COLO668 (cell line): ENCODE measurements around the gene CAPRIN2.

Source experiments
- DNase-seq: peaks from one replicate; lab custom pipeline; 2025; ENCODE audit not compliant: unreplicated experiment; lab: John Stamatoyannopoulos, UW

The CAPRIN2 gene, protein sequence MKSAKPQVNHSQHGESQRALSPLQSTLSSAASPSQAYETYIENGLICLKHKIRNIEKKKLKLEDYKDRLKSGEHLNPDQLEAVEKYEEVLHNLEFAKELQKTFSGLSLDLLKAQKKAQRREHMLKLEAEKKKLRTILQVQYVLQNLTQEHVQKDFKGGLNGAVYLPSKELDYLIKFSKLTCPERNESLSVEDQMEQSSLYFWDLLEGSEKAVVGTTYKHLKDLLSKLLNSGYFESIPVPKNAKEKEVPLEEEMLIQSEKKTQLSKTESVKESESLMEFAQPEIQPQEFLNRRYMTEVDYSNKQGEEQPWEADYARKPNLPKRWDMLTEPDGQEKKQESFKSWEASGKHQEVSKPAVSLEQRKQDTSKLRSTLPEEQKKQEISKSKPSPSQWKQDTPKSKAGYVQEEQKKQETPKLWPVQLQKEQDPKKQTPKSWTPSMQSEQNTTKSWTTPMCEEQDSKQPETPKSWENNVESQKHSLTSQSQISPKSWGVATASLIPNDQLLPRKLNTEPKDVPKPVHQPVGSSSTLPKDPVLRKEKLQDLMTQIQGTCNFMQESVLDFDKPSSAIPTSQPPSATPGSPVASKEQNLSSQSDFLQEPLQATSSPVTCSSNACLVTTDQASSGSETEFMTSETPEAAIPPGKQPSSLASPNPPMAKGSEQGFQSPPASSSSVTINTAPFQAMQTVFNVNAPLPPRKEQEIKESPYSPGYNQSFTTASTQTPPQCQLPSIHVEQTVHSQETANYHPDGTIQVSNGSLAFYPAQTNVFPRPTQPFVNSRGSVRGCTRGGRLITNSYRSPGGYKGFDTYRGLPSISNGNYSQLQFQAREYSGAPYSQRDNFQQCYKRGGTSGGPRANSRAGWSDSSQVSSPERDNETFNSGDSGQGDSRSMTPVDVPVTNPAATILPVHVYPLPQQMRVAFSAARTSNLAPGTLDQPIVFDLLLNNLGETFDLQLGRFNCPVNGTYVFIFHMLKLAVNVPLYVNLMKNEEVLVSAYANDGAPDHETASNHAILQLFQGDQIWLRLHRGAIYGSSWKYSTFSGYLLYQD

GRCh38 chr12:30754750-30755394 is at the start of gene CAPRIN2:
TSS of gene CAPRIN2 (minus strand) at chr12:30754951. CDS start at chr12:30753520, 1,431 bp downstream.
- DNase-seq: peak; percentile 96

- no peak for DNase-seq
Observed at GRCh38 chr12:30797689-30798088, 42.9 kb upstream of the CAPRIN2 start.

DNA sequence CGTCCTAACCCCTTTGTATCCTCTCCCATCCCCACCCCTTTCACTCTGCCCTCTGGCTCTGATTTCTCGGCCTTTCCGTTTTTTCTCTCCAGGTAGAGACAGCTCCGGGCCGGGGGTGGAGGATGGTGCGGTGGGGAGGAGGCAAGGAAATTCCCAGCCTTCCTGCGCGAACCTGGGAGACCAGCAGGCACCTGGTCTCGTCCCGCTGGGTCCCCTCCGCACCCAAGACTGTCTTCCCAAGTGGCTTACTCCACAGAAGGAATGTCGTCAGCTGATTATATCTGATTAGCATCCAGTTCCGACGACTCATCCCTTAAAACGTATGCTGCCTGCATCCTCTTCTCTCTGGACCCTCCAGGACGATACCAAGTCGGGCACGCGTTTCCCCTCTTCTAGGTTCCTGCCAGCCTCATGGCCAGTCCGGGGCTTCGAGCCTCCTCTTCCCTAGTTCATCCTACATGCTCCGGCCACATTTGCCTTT is 42.2 kb upstream of the CAPRIN2 start:
- peak; percentile 4 for DNase-seq

GRCh38 chr12:30796313-30796780 is 41.6 kb upstream of the CAPRIN2 start:
- peak; percentile 51 for DNase-seq

- peak; percentile 60 for DNase-seq
Observed at GRCh38 chr12:30795410-30796312, 40.9 kb upstream of the CAPRIN2 start.

DNA sequence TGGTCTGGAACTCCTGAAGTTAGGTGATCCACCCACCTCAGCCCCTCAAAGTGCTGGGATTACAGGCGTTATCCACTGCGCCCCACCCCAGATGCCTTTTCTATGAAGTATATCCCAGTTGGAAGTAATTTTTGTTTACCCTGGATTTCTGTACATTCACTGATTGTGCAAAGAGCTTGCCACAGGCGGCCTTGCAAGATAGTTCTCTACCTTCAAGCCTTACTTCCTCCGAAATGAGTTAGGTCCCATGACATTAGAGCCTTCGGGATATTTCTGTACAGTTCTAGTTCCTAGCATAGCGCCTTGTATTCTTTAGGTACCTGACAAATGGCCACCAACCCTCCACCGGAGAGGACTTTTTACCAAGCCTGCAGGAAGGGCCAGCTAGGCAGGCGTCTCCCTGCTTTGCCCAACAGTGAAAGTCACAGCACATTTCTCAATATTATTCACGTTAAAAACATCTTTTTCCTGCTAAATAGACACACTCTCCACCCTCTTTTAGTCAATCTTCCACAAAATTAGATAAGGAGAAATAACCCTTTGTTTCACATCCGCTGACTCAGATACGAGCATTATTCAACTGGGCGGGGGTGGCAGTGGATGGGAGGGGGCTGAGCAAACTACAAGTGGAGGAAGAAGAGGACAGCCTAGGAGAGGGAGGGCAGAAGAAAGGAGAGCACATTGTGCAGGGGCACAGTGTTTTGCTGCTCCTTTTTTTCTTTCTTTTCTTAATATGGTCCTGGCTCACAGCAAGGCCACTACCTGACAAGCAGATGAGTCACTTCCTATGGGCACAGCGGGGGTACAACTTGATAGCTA is 40.0 kb upstream of the CAPRIN2 start:
- DNase-seq: no peak

GRCh38 chr12:30794020-30794419 is 39.3 kb upstream of the CAPRIN2 start:
- no peak for DNase-seq

DNA sequence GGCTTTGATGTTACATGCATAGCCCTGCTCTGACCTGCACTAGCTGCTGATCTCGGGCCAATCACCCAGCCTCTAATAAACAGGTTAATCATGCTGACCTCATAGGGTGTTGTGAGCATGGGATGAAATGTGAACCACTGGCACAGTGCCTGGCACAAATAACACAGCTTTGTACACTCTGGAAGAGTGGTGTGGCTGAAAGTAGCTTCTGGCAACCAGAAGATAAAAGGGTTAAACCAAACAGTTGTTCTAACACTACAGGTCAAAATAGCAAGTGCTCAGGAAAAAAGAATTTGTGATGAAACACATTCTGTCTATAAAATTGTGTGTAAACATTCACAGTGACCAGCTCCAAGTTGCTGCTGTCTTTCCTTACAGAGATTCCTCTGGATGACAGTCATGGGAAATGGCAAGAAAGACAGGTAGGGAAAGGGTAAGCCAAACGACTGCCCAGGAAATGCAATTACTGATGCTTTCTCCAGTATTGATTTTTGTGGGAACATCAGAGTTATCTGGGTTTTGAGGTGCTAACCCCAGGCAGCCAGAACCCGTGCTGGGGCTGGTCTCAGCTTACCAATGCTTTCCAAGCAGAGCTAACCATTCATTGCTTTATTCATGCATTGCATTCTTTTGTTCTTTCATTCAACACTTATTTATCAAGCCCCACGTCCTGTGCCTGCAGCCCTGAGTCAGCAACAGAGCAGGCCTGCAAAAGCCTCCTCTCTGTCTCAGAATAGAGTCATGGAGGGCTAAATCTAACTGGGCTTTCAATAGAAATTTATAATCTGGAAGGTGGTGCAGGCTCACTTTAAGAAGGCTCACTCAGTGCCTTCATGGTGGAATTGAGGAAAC is 38.1 kb upstream of the CAPRIN2 start:
- no peak for DNase-seq

- no peak for DNase-seq
Observed at GRCh38 chr12:30792085-30792484, 37.3 kb upstream of the CAPRIN2 start.

- no peak for DNase-seq
Observed at GRCh38 chr12:30788754-30789153, 34.0 kb upstream of the CAPRIN2 start.

GRCh38 chr12:30785630-30786029 is 30.9 kb upstream of the CAPRIN2 start:
- DNase-seq: no peak

DNA sequence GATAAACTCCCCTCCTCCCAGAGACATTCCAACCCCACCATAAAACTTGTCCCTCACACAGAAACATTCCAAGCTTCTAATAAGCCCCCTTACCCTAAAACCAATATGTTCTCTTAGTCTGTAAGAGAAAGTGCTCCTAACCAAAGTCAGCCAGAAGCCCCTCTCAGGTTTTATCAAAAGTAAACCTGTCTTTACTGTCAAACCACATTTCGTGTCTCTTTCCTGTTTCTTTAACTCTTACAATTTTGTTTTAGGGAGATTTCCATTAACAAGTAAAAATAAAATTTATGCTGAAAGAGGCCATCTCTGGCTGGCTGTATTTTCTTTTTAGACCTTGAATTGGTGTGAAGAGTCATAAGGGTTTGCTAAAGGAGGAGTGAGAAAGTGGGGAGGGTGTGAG is 29.8 kb upstream of the CAPRIN2 start:
- no peak for DNase-seq

DNA sequence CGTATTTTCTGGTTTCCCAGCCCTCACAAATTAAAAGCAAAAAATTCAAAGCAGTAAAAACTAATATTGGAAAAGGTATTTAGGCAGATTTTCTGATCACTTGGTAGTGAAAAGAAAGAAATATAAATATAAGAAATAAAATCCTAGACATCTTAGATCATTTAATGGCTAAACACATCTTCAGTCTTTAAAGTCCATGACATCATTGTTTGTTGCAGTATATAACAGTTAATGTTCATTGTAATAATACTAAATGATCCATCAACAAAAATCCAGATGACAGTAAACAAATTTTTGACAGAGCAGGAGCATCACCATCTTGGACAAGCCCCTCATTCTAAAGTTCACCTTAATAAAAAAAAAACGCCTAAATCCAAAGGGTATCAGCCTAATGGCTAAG is 29.2 kb upstream of the CAPRIN2 start:
- no peak for DNase-seq

GRCh38 chr12:30782316-30783173 is 27.8 kb upstream of the CAPRIN2 start:
- no peak for DNase-seq

DNA sequence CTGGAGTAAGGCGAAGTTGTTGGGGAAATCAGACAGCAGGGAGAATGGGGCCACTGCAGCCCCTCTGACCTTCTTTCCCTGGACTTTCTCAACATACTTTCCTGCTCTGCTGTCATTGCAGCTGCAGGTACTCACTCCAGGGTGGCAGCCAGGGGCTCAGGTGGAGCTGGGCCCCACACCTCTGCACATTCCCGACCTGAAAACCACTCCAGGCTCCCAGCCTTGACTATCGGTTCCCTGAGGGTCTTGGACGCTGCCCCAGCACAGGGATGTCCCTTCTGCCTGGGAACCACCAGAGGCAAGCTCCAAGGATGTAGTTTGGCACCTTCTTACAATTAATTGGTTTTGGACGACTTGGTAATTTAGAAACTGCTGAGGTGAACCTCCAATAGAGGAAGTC is 24.8 kb upstream of the CAPRIN2 start:
- DNase-seq: no peak

GRCh38 chr12:30779178-30779577 is 24.4 kb upstream of the CAPRIN2 start:
- no peak for DNase-seq

GRCh38 chr12:30774599-30774998 is 19.8 kb upstream of the CAPRIN2 start:
- DNase-seq: no peak
